HepG2 (cell line): ENCODE measurements around the gene AP2S1. TPM values are rescaled to one million over a fixed set of nuclear protein-coding genes. Genes with fewer than 3 reads are reported as not detected.
A peak's percentile ranks its signal among the peaks of the same experiment; 100 is the strongest.

Experiments
- ADNP ChIP-seq: sonication (generic); formaldehyde crosslinking; IDR thresholded peaks from 2 replicates; pipeline ENCODE4 v1.4.0; 2020; ENCODE audit warnings: missing genetic modification reagents
- BCL6 ChIP-seq: IDR thresholded peaks from 2 replicates; pipeline ENCODE4 v1.6.1; 2016; ENCODE audit warnings: missing genetic modification reagents, missing compliant biosample characterization
- CBX5 ChIP-seq: sonication (generic); formaldehyde crosslinking; IDR thresholded peaks from 2 replicates; pipeline ENCODE4 v1.4.0; 2020; ENCODE audit warnings: missing genetic modification reagents, borderline replicate concordance
- CHD4 ChIP-seq: fragments of 200-600 bp; sonication (generic); IDR thresholded peaks from 2 replicates; pipeline ENCODE4 v1.7.0; 2017; ENCODE audit warnings: mild to moderate bottlenecking, low read length, borderline replicate concordance
- ETV5 ChIP-seq: IDR thresholded peaks from 2 replicates; pipeline ENCODE4 v1.6.1; 2018; ENCODE audit warnings: missing biosample characterization, missing genetic modification reagents, inconsistent platforms, borderline replicate concordance
- HMGA1 ChIP-seq: sonication (generic); formaldehyde crosslinking; conservative IDR thresholded peaks from 2 replicates; pipeline ENCODE4 v1.4.0; 2020; ENCODE audit warnings: missing genetic modification reagents
- HNRNPK ChIP-seq: fragments of 200-400 bp; formaldehyde crosslinking; IDR thresholded peaks from 2 replicates; pipeline ENCODE4 v1.6.1; 2018; ENCODE audit warnings: low read length, low read depth, moderate library complexity, mild to moderate bottlenecking; ENCODE audit not compliant: poor library complexity, severe bottlenecking
- IKZF1 ChIP-seq: fragments of 450-650 bp; IDR thresholded peaks from 2 replicates; pipeline ENCODE4 v1.7.1; 2016
- IRF2 ChIP-seq: IDR thresholded peaks from 2 replicates; pipeline ENCODE4 v1.6.1; 2018; ENCODE audit warnings: missing genetic modification reagents, missing compliant biosample characterization
- JARID2 ChIP-seq: sonication (generic); formaldehyde crosslinking; IDR thresholded peaks from 2 replicates; pipeline ENCODE4 v1.8.1; 2023; ENCODE audit warnings: missing genetic modification reagents, inconsistent platforms; ENCODE audit not compliant: insufficient replicate concordance
- JDP2 ChIP-seq: sonication (generic); formaldehyde crosslinking; IDR thresholded peaks from 2 replicates; pipeline ENCODE4 v1.8.1; 2022; ENCODE audit warnings: missing genetic modification reagents, borderline replicate concordance
- KAT8 ChIP-seq: IDR thresholded peaks from 2 replicates; pipeline ENCODE4 v1.6.1; 2016; ENCODE audit warnings: missing genetic modification reagents, missing compliant biosample characterization
- KLF6 ChIP-seq: IDR thresholded peaks from 2 replicates; pipeline ENCODE4 v1.8.0; 2016; ENCODE audit warnings: missing biosample characterization, missing genetic modification reagents
- MATR3 ChIP-seq: sonication (generic); formaldehyde crosslinking; IDR thresholded peaks from 2 replicates; pipeline ENCODE4 v1.4.0; 2020; ENCODE audit warnings: missing genetic modification reagents
- MEF2D ChIP-seq: sonication (generic); formaldehyde crosslinking; IDR thresholded peaks from 2 replicates; pipeline ENCODE4 v1.5.1; 2020; ENCODE audit warnings: mild to moderate bottlenecking, missing genetic modification reagents
- MTA1 ChIP-seq: sonication (generic); formaldehyde crosslinking; IDR thresholded peaks from 2 replicates; pipeline ENCODE4 v1.4.0; 2020; ENCODE audit warnings: missing genetic modification reagents, mild to moderate bottlenecking, borderline replicate concordance
- NCOR1 ChIP-seq: fragments of 200-600 bp; sonication (generic); IDR thresholded peaks from 2 replicates; pipeline ENCODE4 v1.7.0; 2017; ENCODE audit warnings: antibody characterized with exemption, low read length, borderline replicate concordance
- NFE2L1 ChIP-seq: sonication (generic); formaldehyde crosslinking; IDR thresholded peaks from 2 replicates; pipeline ENCODE4 v1.4.0; 2020; ENCODE audit warnings: missing genetic modification reagents, mild to moderate bottlenecking, borderline replicate concordance
- POLR2A ChIP-seq, 2 experiments: IDR thresholded peaks; 2 replicates each; pipeline ENCODE4 v1.6.1; 2011; ENCODE audit warnings: low read depth in 2 of 2, low read length in 2 of 2, mild to moderate bottlenecking in 1 of 2, moderate library complexity in 1 of 2; ENCODE audit not compliant: insufficient read depth in 1 of 2
- REL ChIP-seq: sonication (generic); formaldehyde crosslinking; conservative IDR thresholded peaks from 2 replicates; pipeline ENCODE4 v1.8.0; 2022; ENCODE audit warnings: mild to moderate bottlenecking, missing genetic modification reagents, moderate library complexity
- SNAPC2 ChIP-seq: sonication (generic); formaldehyde crosslinking; IDR thresholded peaks from 2 replicates; pipeline ENCODE4 v1.8.1; 2022; ENCODE audit warnings: mild to moderate bottlenecking, missing genetic modification reagents
- SOX13 ChIP-seq, 3 experiments: fragments of 450-650 bp in 1 of 3; sonication (generic) in 1 of 3; formaldehyde crosslinking in 1 of 3; IDR thresholded peaks in 2 of 3; conservative IDR thresholded peaks in 1 of 3; 2 replicates each; pipeline versions ENCODE4 v1.5.0 to v1.6.1; 2016 to 2020; ENCODE audit warnings: antibody characterized with exemption in 1 of 3, mild to moderate bottlenecking in 1 of 3, missing compliant biosample characterization in 1 of 3, missing genetic modification reagents in 1 of 3, moderate library complexity in 1 of 3
- SRY ChIP-seq: sonication (generic); formaldehyde crosslinking; IDR thresholded peaks from 2 replicates; pipeline ENCODE4 v1.8.0; 2022; ENCODE audit warnings: mild to moderate bottlenecking, missing genetic modification reagents
- TARDBP ChIP-seq: sonication (generic); formaldehyde crosslinking; IDR thresholded peaks from 2 replicates; pipeline ENCODE4 v1.8.0; 2022; ENCODE audit warnings: mild to moderate bottlenecking, missing genetic modification reagents
- U2AF1 ChIP-seq: fragments of 200-400 bp; formaldehyde crosslinking; optimal IDR thresholded peaks from 2 replicates; pipeline ENCODE3; 2017; ENCODE audit warnings: mild to moderate bottlenecking, low read depth, low read length
- YEATS2 ChIP-seq: sonication (generic); formaldehyde crosslinking; IDR thresholded peaks from 2 replicates; pipeline ENCODE4 v1.4.0; 2020; ENCODE audit warnings: missing genetic modification reagents, borderline replicate concordance
- ZMYM4 ChIP-seq: sonication (generic); formaldehyde crosslinking; IDR thresholded peaks from 2 replicates; pipeline ENCODE4 v1.8.1; 2023; ENCODE audit warnings: mild to moderate bottlenecking, missing genetic modification reagents
- ZNF124 ChIP-seq: sonication (generic); formaldehyde crosslinking; IDR thresholded peaks from 2 replicates; pipeline ENCODE4 v1.4.0; 2020; ENCODE audit warnings: missing genetic modification reagents
- ZNF205 ChIP-seq: IDR thresholded peaks from 2 replicates; pipeline ENCODE4 v1.6.1; 2018; ENCODE audit warnings: missing biosample characterization, missing genetic modification reagents
- ZNF383 ChIP-seq: sonication (generic); formaldehyde crosslinking; IDR thresholded peaks from 2 replicates; pipeline ENCODE4 v1.4.0; 2020; ENCODE audit warnings: missing genetic modification reagents, mild to moderate bottlenecking, borderline replicate concordance
- ZNF563 ChIP-seq: sonication (generic); formaldehyde crosslinking; IDR thresholded peaks from 2 replicates; pipeline ENCODE4 v1.8.0; 2022; ENCODE audit warnings: mild to moderate bottlenecking, moderate library complexity, missing genetic modification reagents
- ZNF780A ChIP-seq: sonication (generic); formaldehyde crosslinking; IDR thresholded peaks from 2 replicates; pipeline ENCODE4 v1.8.0; 2022; ENCODE audit warnings: mild to moderate bottlenecking, missing genetic modification reagents, moderate library complexity
- polyA plus RNA-seq, 8 experiments: library from polyadenylated mRNA; depleted of rRNA in 3 of 8; stranded (reverse) in 7 of 8; unstranded in 1 of 8; fragments of >200 nt; fragmentation: Illumina TruSeq in 4 of 8; extraction: Trizol in 4 of 8; gene quantifications; 2 replicates each; pipeline versions ENCODE4 v1.2.1 to v1.2.3, GENCODE V29; 2011 to 2016; ENCODE audit warnings: low read depth in 4 of 8, missing spikeins in 1 of 8, mixed read lengths in 1 of 8; ENCODE audit not compliant: insufficient read depth in 1 of 8
- total RNA-seq, 5 experiments: library from RNA; depleted of rRNA; stranded (reverse); fragments of >200 nt; fragmentation: Illumina TruSeq; extraction: Trizol; gene quantifications; 2 replicates each; pipeline ENCODE4 v1.2.3, GENCODE V29; 2016; ENCODE audit warnings: low read depth in 1 of 5
- TF ChIP-seq, protein P1 (sequence below): IDR thresholded peaks from 2 replicates; pipeline ENCODE4 v1.6.1; 2016; ENCODE audit warnings: mild to moderate bottlenecking, missing biosample characterization, missing genetic modification reagents
- TF ChIP-seq, protein P2 (sequence below): sonication (generic); formaldehyde crosslinking; IDR thresholded peaks from 2 replicates; pipeline ENCODE4 v1.5.0; 2020; ENCODE audit warnings: missing genetic modification reagents

AP2S1 gene
- total and polyA plus RNA-seq, 2 of the 13 experiments (the other 11 are each of a cell fraction or from before 2014, with no cell fraction given), result 45.2 to 86.1 TPM

- TF ChIP-seq ETV5 (CRISPR knock-in tag) (peak; percentile 91; the same call in 1 of the 2 replicates), U2AF1 (peak; percentile 32), ZMYM4 (CRISPR knock-in tag) (no peak; the same call in 1 of the 2 replicates), BCL6 (CRISPR knock-in tag) (0 out of 2 replicates have a peak, but pooled peaks have one; percentile 35), SNAPC2 (CRISPR knock-in tag) (peak; percentile 88), NFE2L1 (no peak), IKZF1 (no peak), NCOR1 (no peak), YEATS2 (CRISPR knock-in tag) (peak; percentile 78), TARDBP (CRISPR knock-in tag) (0 out of 2 replicates have a peak, but pooled peaks have one; percentile 36), ZNF205 (CRISPR knock-in tag) (peak; percentile 15; the same call in 1 of the 2 replicates), ZNF124 (CRISPR knock-in tag) (no peak), MTA1 (CRISPR knock-in tag) (no peak), ADNP (CRISPR knock-in tag) (no peak), CHD4 (peak; percentile 91), SRY (CRISPR knock-in tag) (no peak), KAT8 (CRISPR knock-in tag) (peak; percentile 49), KLF6 (CRISPR knock-in tag) (0 out of 2 replicates have a peak, but pooled peaks have one; percentile 67), JARID2 (CRISPR knock-in tag) (no peak), HNRNPK (no peak), ZNF563 (CRISPR knock-in tag) (no peak), REL (no peak), SOX13 (IDR thresholded peaks at IDR 0.05) (no peak), SOX13 (CRISPR knock-in tag; conservative IDR thresholded peaks at IDR 0.05 in 1 of 2, IDR thresholded peaks at IDR 0.05 in 1 of 2) (0 out of 4 replicates have a peak, but pooled peaks of 1 of the 2 experiments have one; percentile 6), JDP2 (no peak), POLR2A (IDR thresholded peaks at IDR 0.05; ENCODE audit: insufficient read depth in 1 of 2, low read depth in 2 of 2, low read length in 2 of 2) (peak in 1 of 2 experiments; percentile 50; a peak in 1 of 4 replicates), MATR3 (CRISPR knock-in tag) (no peak), ZNF780A (CRISPR knock-in tag) (0 out of 2 replicates have a peak, but pooled peaks have one; percentile 3), MEF2D (CRISPR knock-in tag) (peak; percentile 60; the same call in 1 of the 2 replicates), ZNF383 (no peak), HMGA1 (CRISPR knock-in tag) (no peak), IRF2 (CRISPR knock-in tag) (peak; percentile 70; the same call in 1 of the 2 replicates), CBX5 (peak; percentile 56; the same call in 1 of the 2 replicates)
- TF ChIP-seq, protein P1, sequence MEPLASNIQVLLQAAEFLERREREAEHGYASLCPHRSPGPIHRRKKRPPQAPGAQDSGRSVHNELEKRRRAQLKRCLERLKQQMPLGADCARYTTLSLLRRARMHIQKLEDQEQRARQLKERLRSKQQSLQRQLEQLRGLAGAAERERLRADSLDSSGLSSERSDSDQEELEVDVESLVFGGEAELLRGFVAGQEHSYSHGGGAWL (CRISPR knock-in tag), result peak; percentile 43; the same call in 1 of the 2 replicates
- TF ChIP-seq, protein P2, sequence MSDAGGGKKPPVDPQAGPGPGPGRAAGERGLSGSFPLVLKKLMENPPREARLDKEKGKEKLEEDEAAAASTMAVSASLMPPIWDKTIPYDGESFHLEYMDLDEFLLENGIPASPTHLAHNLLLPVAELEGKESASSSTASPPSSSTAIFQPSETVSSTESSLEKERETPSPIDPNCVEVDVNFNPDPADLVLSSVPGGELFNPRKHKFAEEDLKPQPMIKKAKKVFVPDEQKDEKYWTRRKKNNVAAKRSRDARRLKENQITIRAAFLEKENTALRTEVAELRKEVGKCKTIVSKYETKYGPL (CRISPR knock-in tag), result no peak
Observed at GRCh38 chr19:46859637-46860124, 9.0 kb upstream of the AP2S1 start (continued).
